ENCODE results near the gene GNPTG.

The GNPTG gene

DNA sequence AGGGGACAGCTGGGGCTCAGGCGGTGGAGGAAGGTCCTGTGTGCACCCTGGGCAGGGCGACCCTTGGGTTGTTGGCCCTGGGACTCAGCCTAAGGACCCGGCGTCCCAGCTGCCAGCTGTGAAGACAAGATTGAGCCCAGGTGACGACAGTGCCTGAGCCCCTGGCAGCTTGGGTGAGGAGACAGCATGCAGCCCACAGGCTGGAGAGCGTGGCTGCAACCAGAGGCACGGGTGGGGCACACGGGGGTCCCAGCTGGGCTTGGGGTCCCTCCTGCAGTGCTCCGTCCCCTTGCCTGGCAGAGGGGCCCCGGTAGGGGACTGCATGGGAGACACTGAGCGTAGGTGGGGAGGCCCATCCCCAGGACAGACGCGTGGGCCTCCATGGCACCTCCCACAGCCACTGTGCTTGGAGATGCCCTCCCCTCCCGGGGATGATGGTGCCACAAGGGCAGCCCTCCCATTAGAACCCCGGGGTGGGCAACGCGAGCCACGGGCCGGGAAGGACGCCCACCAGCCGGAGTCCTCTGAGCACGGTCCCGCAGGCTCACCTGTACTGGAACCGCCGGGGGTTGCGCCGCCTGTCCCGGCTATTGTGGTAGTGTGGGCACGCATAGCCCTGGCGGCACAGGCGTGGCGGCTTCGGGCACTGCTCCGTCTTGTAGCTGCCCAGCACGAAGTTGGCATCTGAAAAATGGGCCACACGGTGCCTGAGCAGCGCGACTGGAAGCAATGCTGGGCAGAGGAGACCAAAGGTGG lies 47.3 kb downstream of the GNPTG start:
- no peak overlapping the region for H3K27ac ChIP-seq
- no peak overlapping the region for H3K4me3 ChIP-seq (ENCODE audit: low read depth, low read length)
- TF ChIP-seq, protein P1, sequence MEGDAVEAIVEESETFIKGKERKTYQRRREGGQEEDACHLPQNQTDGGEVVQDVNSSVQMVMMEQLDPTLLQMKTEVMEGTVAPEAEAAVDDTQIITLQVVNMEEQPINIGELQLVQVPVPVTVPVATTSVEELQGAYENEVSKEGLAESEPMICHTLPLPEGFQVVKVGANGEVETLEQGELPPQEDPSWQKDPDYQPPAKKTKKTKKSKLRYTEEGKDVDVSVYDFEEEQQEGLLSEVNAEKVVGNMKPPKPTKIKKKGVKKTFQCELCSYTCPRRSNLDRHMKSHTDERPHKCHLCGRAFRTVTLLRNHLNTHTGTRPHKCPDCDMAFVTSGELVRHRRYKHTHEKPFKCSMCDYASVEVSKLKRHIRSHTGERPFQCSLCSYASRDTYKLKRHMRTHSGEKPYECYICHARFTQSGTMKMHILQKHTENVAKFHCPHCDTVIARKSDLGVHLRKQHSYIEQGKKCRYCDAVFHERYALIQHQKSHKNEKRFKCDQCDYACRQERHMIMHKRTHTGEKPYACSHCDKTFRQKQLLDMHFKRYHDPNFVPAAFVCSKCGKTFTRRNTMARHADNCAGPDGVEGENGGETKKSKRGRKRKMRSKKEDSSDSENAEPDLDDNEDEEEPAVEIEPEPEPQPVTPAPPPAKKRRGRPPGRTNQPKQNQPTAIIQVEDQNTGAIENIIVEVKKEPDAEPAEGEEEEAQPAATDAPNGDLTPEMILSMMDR (IDR thresholded peaks at IDR 0.05; ENCODE audit: low read depth, low read length), result no peak
- peaks cover 17% of the 10 kb centered on the region for H3K36me3 ChIP-seq
- H3K27me3 ChIP-seq (ENCODE audit: insufficient read depth, low read depth, severe bottlenecking), result no peaks in the 10 kb centered on the region
- H3K9me3 ChIP-seq (ENCODE audit: severe bottlenecking), result no peaks in the 10 kb centered on the region
- DNase-seq, result no peak

DNA sequence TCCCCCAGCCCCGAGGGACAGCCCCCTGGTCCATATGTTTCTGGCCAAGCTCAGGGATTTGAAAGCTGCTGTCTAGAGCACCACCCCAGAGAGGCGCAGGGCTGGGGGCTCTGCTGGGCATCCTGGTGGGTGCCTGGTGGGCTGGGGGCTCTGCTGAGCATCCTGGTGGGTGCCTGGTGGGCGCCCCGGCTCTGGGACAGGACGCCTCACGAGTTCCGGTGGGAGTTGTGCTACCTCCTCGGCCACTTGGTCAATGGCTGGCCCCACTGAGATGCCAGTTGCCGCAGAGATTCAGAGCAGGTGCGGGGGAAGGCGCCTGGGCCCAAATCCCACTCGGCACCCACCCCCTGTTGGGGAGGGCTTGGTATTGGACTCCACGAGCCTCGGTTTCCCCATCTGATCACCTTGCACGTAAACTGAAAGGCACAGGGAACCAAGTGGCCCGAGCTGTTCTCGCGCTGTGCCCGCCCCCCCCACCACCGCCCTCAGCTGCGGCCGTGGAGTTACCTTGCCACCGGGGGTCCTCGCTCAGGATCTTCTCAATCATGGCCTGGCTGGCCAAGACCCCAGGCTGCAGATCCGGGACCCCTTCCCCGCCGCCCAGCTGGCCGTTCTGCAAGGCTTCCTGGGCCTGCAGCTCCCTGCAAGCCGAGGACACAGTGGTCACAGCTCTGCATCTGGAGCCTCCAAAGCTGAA lies 49.5 kb downstream of the GNPTG start:
- TF ChIP-seq, protein P1 (IDR thresholded peaks at IDR 0.05; ENCODE audit: low read depth, low read length), result no peak
- no peak for DNase-seq
- no peaks in the 10 kb centered on the region for H3K9me3 ChIP-seq (ENCODE audit: severe bottlenecking)
- no peaks in the 10 kb centered on the region for H3K27me3 ChIP-seq (ENCODE audit: insufficient read depth, low read depth, severe bottlenecking)
- no peak overlapping the region for H3K4me3 ChIP-seq (ENCODE audit: low read depth, low read length)
- peaks cover 17% of the 10 kb centered on the region for H3K36me3 ChIP-seq
- H3K27ac ChIP-seq, result no peak overlapping the region

DNA sequence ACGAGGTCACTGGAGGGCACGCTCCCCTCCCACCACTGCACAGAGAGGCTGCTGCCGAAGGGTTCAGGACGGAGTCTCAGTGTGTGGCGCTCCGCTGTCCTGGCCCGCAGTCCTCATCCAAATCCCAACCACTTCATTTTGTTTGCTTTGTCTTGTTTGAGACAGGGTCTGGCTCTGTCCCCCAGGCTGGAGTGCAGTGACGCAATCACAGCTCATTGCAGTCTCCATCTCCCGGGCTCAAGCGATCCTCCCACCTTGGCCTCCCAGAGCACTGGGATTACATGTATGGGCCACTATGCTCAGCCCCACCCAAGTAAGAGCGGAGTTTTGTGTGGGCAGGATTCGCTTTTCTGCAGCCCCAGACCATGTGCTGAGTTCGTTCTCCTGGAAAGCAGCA lies 50.0 kb downstream of the GNPTG start:
- H3K27me3 ChIP-seq (ENCODE audit: insufficient read depth, low read depth, severe bottlenecking), result no peaks in the 10 kb centered on the region
- H3K36me3 ChIP-seq, result peaks cover 17% of the 10 kb centered on the region
- DNase-seq, result no peak
- H3K4me3 ChIP-seq (ENCODE audit: low read depth, low read length), result no peak overlapping the region
- H3K27ac ChIP-seq, result no peak overlapping the region
- TF ChIP-seq, protein P1 (IDR thresholded peaks at IDR 0.05; ENCODE audit: low read depth, low read length), result no peak
- no peaks in the 10 kb centered on the region for H3K9me3 ChIP-seq (ENCODE audit: severe bottlenecking)

DNA sequence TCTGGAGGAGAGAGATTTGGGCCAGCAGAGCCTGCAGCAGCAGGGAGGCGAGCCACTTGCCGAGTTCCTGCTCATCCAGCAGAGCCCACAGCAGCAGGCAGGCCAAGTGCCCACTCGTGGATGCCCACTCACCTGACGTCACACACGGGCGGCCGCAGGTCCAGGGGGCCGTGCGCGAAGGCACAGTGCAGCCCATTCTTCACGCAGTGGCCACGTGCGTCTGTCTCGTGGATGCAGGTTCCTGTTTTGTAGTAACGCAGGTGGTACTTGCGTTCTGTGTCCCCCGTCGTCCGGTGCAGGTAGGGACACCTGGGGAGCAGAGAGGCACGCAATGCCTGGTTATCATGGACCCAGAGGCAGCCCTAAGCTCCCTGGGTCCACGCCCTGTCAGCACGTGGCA lies 51.3 kb downstream of the GNPTG start:
- H3K36me3 ChIP-seq, result peaks cover 17% of the 10 kb centered on the region

DNA sequence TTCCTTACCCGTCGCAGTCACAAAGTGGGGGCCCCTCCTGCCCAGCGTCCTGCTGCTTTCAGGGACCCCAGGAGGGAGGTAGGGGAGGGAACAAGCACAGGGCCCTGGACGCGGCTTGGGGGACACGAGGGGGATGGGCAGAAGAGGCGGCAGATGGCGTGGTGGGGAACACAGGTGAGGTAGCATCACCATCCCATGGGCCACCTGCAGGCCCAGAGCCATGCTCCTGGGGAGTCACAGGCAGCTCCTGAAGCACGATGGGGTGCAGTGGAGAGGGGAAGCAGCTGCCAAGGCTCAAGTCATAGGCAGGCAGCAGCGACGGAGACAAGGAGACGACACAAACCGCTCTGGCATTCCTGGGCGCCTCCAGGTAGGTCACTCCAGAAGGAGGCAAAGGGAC lies 52.0 kb downstream of the GNPTG start:
- Histone ChIP-seq H3K27ac (no peak overlapping the region), H3K36me3 (peaks cover 17% of the 10 kb centered on the region), H3K9me3 (ENCODE audit: severe bottlenecking) (no peaks in the 10 kb centered on the region), H3K4me3 (ENCODE audit: low read depth, low read length) (no peak overlapping the region), H3K27me3 (ENCODE audit: insufficient read depth, low read depth, severe bottlenecking) (no peaks in the 10 kb centered on the region)
- TF ChIP-seq, protein P1 (IDR thresholded peaks at IDR 0.05; ENCODE audit: low read depth, low read length), result no peak
- no peak for DNase-seq

More for the DNA sequence above, 51.3 kb downstream of the GNPTG start:
- no peak for DNase-seq
- no peak overlapping the region for H3K4me3 ChIP-seq (ENCODE audit: low read depth, low read length)
- H3K27ac ChIP-seq, result no peak overlapping the region
- H3K27me3 ChIP-seq (ENCODE audit: insufficient read depth, low read depth, severe bottlenecking), result no peaks in the 10 kb centered on the region
- TF ChIP-seq, protein P1 (IDR thresholded peaks at IDR 0.05; ENCODE audit: low read depth, low read length), result no peak
- no peaks in the 10 kb centered on the region for H3K9me3 ChIP-seq (ENCODE audit: severe bottlenecking)

Data from WERI-Rb-1 (cell line).